Stimulated activated naive CD4-positive, alpha-beta T cell treated with Interleukin-2 at 50 U/mL for 16 hours (primary cell): ENCODE results near the gene GPR152.

Experiments
- DNase-seq: peaks from one replicate; lab custom pipeline; 2025; lab: John Stamatoyannopoulos, UW

The GPR152 gene

GRCh38 chr11:67452141-67452952, at the start of gene GPR152:
Gene GPR152 (minus strand): TSS chr11:67452729. CDS start chr11:67452724, 5 bp downstream.
- no peak for DNase-seq

GRCh38 chr11:67501854-67502253, 49.3 kb upstream of the GPR152 start:
- DNase-seq, result no peak

GRCh38 chr11:67500831-67501715, 48.5 kb upstream of the GPR152 start:
- DNase-seq, result no peak

- DNase-seq, result no peak
These were observed 47.9 kb upstream of the GPR152 start for GRCh38 chr11:67500484-67500821.

GRCh38 chr11:67499808-67500483, 47.4 kb upstream of the GPR152 start:
- no peak for DNase-seq

- DNase-seq, result no peak
These were observed 46.0 kb upstream of the GPR152 start for GRCh38 chr11:67498544-67498972.

GRCh38 chr11:67497656-67498291, 45.2 kb upstream of the GPR152 start:
- DNase-seq, result no peak

GRCh38 chr11:67496113-67496512, 43.6 kb upstream of the GPR152 start:
- no peak for DNase-seq

GRCh38 chr11:67495234-67496005, 42.9 kb upstream of the GPR152 start:
- no peak for DNase-seq

- DNase-seq, result no peak
These were observed 42.1 kb upstream of the GPR152 start for GRCh38 chr11:67494371-67495233.

- no peak for DNase-seq
These were observed 41.2 kb upstream of the GPR152 start for GRCh38 chr11:67493548-67494370.

GRCh38 chr11:67492801-67493547, 40.4 kb upstream of the GPR152 start:
- DNase-seq, result peak; percentile 7

- no peak for DNase-seq
These were observed 39.7 kb upstream of the GPR152 start for GRCh38 chr11:67492069-67492727.

- no peak for DNase-seq
These were observed 38.9 kb upstream of the GPR152 start for GRCh38 chr11:67491276-67492068.

- DNase-seq, result no peak
These were observed 38.2 kb upstream of the GPR152 start for GRCh38 chr11:67490727-67491065.

GRCh38 chr11:67489885-67490726, 37.6 kb upstream of the GPR152 start:
- no peak for DNase-seq
